Motor neuron (in vitro differentiated cells): ENCODE measurements around the gene BMAL1. TPM values are rescaled to one million over a fixed set of nuclear protein-coding genes. Genes with fewer than 3 reads are reported as not detected.
"Not testable (repeated sequence)": the region's sequence is repeated elsewhere in the genome, so short reads cannot be mapped to it uniquely, and the experiment has no call there.

Source experiments
- ATAC-seq, 8 experiments: fragments of 200-7000 bp; cut with Tn5 transposase; replicated peaks in 6 of 8; 2 replicates each; pipeline ENCODE4 v1.8.0; 2021; ENCODE audit warnings: mild to moderate bottlenecking in 8 of 8, moderate library complexity in 8 of 8
- H3K27ac ChIP-seq, 2 donors: fragments of 250-450 bp; sonication (Bioruptor Pico); 2 replicates each; pipeline ENCODE4 v1.9.0; 2021; ENCODE audit warnings: antibody characterized with exemption in 2 of 2, mild to moderate bottlenecking in 2 of 2, moderate library complexity in 1 of 2
- H3K4me1 ChIP-seq, 2 donors: fragments of 250-450 bp; sonication (Bioruptor Pico); replicated peaks in 1 of 2; 2 replicates each; pipeline ENCODE4 v1.6.1; 2021; ENCODE audit warnings: antibody characterized with exemption in 2 of 2, mild to moderate bottlenecking in 2 of 2, moderate library complexity in 1 of 2
- H3K4me3 ChIP-seq, 5 donors: fragments of 250-450 bp; sonication (Bioruptor Pico); 2 replicates each; pipeline ENCODE4 v1.9.0; 2021; ENCODE audit warnings: antibody characterized with exemption in 5 of 5, mild to moderate bottlenecking in 5 of 5, moderate library complexity in 4 of 5
- WGBS, 10 experiments: fragments of 450-650 bp; shearing (Covaris generic); methylation state at CpG; one replicate each; pipeline ENCODE4 v1.0.0; 2022; 5-methylcytosine and 5-hydroxymethylcytosine counted together
- in situ Hi-C, 9 experiments: fragments of 400-800 bp; cut with MboI; loops; one replicate each; pipeline ENCODE4 v1.15.0; 2021; ENCODE audit warnings: low sequenced_read_pairs in 9 of 9, low pct_unique_long_range_greater_than_20kb in 2 of 9; ENCODE audit not compliant: unreplicated experiment in 9 of 9
- total RNA-seq, 8 experiments: library from RNA; unstranded; fragments of 300-600 nt; gene quantifications; 2 replicates each; pipeline versions ENCODE4 v1.2.3 to v1.2.4, GENCODE V29; 2022

BMAL1 gene
- total RNA-seq, 8 experiments from 2014 or later = 2.0 to 23.3 (median 6.1) TPM

DNA sequence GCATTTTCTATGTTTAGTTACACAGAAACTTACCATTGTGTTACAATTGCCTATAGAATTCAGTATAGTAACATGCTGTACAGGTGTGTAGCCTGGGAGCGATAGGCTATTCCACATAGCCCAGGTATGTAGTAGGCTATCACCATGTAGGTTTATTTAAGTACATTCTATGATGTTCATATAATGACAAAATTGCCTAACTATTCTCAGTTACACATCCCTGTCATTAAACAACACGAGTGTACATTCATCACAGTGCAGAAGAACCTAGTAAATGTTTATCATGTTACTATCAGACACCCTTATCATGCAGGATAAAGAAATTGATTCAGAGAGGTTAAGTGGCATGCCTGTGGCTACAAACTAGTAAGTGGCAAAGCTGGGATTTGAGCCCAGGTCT is 28.4 kb upstream of the BMAL1 start:
- in situ Hi-C loops = loop anchor here in 2 of 9 experiments (25.0 kb wide), 2 partner anchors 88 to 112 kb away; no protein-coding TSS in a partner anchor
- Histone ChIP-seq H3K4me3 (no peak overlapping the region), H3K4me1 (peaks cover 0 to 11% of the 10 kb centered on the region in 2 donors), H3K27ac (no peak overlapping the region)
- no peak for ATAC-seq
- WGBS, 10 experiments = 83 to 100% (median 100%) methylated on average over 1 to 2 of the region's 2 CpGs; no CpG with 5 or more reads in 1 of the 10 experiments

DNA sequence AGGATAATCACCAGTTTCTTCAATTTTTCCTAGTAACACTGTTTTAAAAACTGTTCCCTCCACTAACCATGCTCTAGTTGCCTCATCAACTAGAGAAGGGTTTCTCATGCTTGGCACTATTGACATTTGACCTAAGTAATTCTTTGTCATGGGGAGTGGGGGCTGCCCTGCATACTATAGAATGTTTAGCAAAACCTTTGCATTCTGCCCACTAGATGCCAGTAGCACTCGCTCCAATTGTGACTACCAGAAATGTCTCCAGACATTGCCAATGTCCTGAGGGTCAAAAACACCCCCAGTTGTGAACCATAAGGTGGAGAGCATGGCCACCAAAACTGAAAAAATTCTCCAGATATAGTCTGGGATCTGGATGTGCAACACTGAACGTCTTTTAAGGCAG is 27.6 kb upstream of the BMAL1 start:
- WGBS, 10 experiments = 0 to 77% (median 40%) methylated on average over 1 to 2 of the region's 2 CpGs; no CpG with 5 or more reads in 3 of the 10 experiments
- Histone ChIP-seq H3K4me1 (peaks cover 0 to 11% of the 10 kb centered on the region in 2 donors), H3K27ac (no peak overlapping the region), H3K4me3 (no peak overlapping the region)
- ATAC-seq = no peak
- in situ Hi-C loops = loop anchor here in 2 of 9 experiments (25.0 kb wide), 2 partner anchors 87 to 113 kb away; no protein-coding TSS in a partner anchor

DNA sequence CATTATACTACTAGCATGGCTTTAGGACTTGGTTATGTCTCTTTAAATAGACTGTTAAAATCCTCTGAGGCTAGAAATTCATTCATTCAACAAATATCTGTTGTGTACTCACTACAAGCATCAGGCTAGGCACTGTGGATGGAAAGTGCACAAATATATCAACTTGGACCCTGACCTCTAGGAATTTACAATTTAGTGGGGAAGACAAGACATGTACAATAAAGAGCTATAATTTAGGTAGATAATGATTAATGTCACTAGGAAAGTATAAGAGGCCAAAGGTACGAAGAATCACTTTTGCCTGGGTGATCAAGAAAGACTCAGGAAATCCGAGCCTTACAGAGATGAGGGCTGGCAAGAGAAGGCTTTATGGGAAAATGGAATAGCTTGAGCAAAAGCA is 25.6 kb upstream of the BMAL1 start:
- in situ Hi-C loops = no loop called here

DNA sequence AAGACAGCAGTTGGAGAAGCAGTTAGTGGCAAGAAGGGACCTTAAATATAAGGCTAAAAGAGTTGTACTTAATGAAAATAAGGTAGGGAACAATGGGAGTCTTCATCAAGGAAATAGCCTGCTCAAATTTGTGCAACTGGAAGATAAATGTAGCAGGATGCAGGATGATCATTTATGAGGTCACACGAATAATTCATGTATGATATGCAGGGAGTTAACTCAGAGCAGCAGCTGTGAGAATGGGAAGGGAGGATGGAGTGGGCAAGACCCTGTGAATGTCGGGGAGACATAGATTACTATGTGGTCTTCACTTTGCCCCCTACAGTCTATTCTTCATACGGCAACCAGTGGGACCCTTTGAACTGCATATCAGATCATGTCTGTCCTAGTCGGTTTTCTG is 25.2 kb upstream of the BMAL1 start:
- Histone ChIP-seq H3K4me3 (no peak overlapping the region), H3K27ac (no peak overlapping the region), H3K4me1 (peaks cover 0 to 9% of the 10 kb centered on the region in 2 donors)
- in situ Hi-C loops = no loop called here
- WGBS, 10 experiments = 0 to 96% (median 52%) methylated on average over 1 to 4 of the region's 4 CpGs; no CpG with 5 or more reads in 2 of the 10 experiments
- peak in 3 of 8 experiments; percentile 62 to 86 (median 81) for ATAC-seq

More for the DNA sequence above, 25.6 kb upstream of the BMAL1 start:
- no peak overlapping the region for H3K4me3 ChIP-seq
- ATAC-seq = no peak
- no peak overlapping the region for H3K27ac ChIP-seq
- H3K4me1 ChIP-seq = peaks cover 0 to 11% of the 10 kb centered on the region in 2 donors
- 71 to 100% (median 88%) methylated on average over 1 to 2 of the region's 2 CpGs; no CpG with 5 or more reads in 1 of the 10 experiments for WGBS, 10 experiments

DNA sequence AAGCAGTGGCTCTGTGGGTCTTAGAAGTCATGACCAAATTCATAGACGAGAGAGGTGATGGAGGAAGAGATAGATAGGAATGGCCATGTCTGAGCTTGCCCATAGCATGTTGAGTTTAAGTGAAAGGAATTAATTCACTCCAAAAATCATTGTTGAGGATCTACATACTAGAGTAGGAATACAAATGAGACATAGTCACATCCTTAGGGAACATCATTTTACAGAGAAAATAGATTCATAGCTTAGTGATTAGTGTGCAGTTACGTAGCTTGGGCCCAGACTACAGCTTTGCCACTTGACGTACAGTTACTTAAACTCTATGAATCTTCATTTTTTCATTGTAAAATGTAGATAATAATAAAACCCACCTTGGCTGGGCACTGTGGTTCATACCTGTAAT is 21.4 kb upstream of the BMAL1 start:
- in situ Hi-C loops = no loop called here
- no peak overlapping the region for H3K4me3 ChIP-seq
- WGBS, 10 experiments = 31 to 100% (median 57%) methylated on average over 1 to 3 of the region's 3 CpGs; no CpG with 5 or more reads in 2 of the 10 experiments
- no peak overlapping the region for H3K27ac ChIP-seq
- no peak for ATAC-seq
- no peaks in the 10 kb centered on the region for H3K4me1 ChIP-seq

DNA sequence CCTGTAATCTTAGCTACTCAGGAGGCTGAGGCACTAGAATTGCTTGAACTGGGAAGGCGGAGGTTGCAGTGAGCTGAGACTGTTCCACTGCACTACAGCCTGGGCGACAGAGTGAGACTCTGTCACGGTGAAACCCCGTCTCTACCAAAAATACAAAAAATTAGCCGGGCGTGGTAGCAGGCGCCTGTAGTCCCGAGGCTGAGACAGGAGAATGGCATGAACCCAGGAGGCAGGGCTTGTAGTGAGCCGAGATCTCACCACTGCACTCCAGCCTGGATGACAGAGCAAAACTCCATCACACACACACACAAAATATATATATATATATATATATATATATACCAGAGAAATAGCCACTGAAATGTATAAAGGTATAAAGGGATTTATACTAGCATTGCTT is 19.5 kb upstream of the BMAL1 start:
- H3K27ac ChIP-seq, in situ Hi-C loops, ATAC-seq, H3K4me1 ChIP-seq, H3K4me3 ChIP-seq: not testable (repeated sequence)
- WGBS, 10 experiments = 60 to 97% (median 89%) methylated on average over 1 to 5 of the region's 9 CpGs; no CpG with 5 or more reads in 4 of the 10 experiments

DNA sequence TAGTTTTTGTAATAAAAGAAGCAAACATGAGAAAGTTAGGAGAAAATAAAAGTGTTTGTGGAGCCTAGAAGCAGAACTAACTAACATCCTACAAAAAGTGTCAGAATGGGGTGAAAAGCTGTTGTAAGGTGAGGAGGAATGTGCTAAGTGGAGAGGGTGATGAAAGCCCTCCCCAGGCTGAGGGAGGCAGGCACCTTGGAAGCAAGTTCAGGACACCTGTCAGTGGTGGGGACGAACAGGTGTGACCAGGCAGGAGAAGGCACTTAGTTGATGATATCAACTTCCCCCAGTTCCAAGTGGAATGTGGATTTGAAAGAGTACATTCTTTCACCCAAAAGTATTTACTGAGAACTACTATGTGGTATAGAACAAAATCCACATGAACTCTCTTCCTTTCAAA is 18.7 kb upstream of the BMAL1 start:
- in situ Hi-C loops = no loop called here
- no peak overlapping the region for H3K4me3 ChIP-seq
- WGBS, 10 experiments = 0 to 60% (median 20%) methylated on average over 1 of the region's 1 CpG; no CpG with 5 or more reads in 4 of the 10 experiments
- peaks cover 0 to 5% of the 10 kb centered on the region in 2 donors for H3K4me1 ChIP-seq
- H3K27ac ChIP-seq = no peak overlapping the region
- ATAC-seq = no peak

DNA sequence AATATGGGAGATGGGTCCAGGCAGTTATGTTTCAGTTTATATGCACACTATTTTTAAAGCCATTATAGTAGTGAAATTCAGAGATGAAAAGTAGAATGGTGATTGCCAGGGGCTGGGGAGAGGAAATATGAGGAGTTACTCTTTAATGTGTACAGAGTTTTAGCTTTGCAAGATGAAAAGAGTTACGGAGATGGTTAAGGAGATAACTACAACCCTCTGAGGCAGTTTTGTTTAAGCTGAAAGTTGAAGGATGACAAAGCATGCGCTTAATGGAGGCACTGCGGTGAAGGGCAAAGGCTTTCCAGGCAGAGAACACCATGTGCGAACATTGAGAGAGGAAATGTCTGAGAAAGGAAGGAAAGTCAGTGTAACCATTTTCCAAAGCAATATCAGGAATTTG is 18.2 kb upstream of the BMAL1 start:
- no peak overlapping the region for H3K27ac ChIP-seq
- ATAC-seq = no peak
- H3K4me3 ChIP-seq = no peak overlapping the region
- peaks cover 0 to 5% of the 10 kb centered on the region in 2 donors for H3K4me1 ChIP-seq
- 82 to 98% (median 84%) methylated on average over 1 to 4 of the region's 4 CpGs for WGBS, 10 experiments
- in situ Hi-C loops = no loop called here

DNA sequence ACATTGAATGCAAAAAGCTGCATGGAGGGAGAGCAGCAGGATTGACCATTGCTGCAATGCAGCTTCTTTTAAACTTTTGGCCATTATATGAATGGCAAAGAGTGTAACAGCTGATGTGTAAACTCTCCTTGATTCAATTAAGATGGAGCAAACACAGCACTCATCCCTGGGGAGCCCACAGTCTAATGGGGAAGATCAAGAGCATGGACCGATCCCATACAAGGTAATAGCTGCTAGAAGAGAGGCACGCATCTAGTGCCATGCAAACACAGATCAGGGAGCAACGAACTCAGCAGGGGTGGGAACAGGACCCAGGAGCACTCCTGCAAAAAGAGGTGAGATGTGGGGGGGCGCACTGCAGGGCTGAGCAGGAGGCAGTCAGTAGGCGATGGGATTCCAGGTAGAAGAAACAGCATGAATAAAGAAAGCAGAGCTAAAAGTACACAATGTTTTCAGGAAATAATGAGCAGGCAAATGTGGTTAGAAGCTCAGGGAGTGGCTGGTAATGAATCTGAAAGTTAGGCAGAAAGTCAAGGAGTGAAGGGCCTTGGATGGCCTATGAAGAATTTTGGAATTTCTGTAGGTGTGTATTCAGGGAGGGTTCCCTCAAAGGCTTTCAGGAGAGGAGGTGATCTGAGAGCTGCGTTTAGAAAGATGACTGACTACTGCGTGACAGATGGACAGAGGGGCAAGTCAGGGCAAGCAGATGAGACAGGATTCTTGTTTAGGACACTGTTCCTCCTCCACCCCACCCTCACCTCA is 17.2 kb upstream of the BMAL1 start:
- no peak overlapping the region for H3K4me3 ChIP-seq
- 6 to 83% (median 59%) methylated on average over 2 to 7 of the region's 7 CpGs; no CpG with 5 or more reads in 2 of the 10 experiments for WGBS, 10 experiments
- H3K27ac ChIP-seq = no peak overlapping the region
- peaks cover 0 to 5% of the 10 kb centered on the region in 2 donors for H3K4me1 ChIP-seq
- in situ Hi-C loops = no loop called here
- peak in 1 of 8 experiments; percentile 5 for ATAC-seq

DNA sequence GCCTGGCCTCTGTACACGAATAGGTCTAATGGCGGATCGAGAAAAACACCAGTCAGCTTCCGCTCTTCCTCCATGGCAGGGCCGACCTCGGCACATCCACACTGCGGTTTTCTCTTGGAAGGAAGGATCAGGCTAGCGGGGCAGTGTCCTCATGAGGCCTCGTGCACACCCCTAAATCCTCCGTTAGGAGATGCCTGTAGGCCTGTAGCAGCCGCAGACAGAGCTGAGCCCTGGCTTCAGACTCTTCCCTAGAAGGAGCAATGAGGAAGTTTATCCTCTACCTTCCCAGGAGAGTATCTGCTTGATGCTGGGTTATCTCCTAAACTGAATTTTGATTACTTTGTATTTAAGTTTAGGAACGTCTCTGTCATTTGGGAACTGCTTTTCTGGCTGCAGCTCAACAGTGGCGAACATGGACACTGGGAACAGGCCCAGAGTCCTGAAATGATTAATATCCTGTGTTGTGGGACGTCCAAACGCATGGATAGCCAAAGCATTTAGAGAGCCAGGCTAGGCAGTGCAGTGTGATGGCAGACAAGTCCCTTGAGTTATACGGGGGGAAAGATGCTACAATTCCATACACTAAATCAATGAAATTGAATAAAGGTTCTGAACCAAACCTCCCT is 16.5 kb upstream of the BMAL1 start:
- ATAC-seq = peak in 3 of 8 experiments; percentile 16 to 35 (median 16)
- H3K4me3 ChIP-seq = no peak overlapping the region
- 0 to 82% (median 56%) methylated on average over 1 to 11 of the region's 16 CpGs; no CpG with 5 or more reads in 4 of the 10 experiments for WGBS, 10 experiments
- in situ Hi-C loops = no loop called here
- no peak overlapping the region for H3K27ac ChIP-seq
- peaks cover 0 to 5% of the 10 kb centered on the region in 2 donors for H3K4me1 ChIP-seq

DNA sequence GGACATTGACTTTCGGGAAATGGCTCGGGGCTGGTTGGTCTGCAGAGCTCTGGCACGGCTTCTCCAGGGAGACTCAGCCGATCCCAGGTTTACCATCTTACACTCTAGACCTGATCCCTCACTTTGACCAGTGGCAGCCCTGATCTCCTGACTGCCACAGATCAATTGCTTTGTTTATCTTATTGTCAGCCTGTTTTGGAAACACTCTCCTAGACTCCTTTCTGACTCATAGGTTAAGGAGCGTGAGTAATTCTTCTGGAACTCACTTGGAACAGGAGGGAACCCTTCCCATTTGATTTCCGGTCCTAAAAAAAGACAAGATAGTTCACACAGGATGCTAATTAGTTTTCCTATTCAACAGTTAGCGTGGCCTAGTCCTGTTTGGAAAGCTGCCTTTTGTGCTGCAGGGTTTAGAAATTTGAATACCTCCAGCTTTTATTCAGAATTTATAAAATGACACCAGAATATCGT is 16.0 kb upstream of the BMAL1 start:
- Histone ChIP-seq H3K4me1 (peaks cover 0 to 5% of the 10 kb centered on the region in 2 donors), H3K27ac (no peak overlapping the region), H3K4me3 (no peak overlapping the region)
- 0 to 75% (median 57%) methylated on average over 2 to 7 of the region's 8 CpGs; no CpG with 5 or more reads in 1 of the 10 experiments for WGBS, 10 experiments
- peak; percentile 20 to 96 (median 33) for ATAC-seq
- in situ Hi-C loops = no loop called here

DNA sequence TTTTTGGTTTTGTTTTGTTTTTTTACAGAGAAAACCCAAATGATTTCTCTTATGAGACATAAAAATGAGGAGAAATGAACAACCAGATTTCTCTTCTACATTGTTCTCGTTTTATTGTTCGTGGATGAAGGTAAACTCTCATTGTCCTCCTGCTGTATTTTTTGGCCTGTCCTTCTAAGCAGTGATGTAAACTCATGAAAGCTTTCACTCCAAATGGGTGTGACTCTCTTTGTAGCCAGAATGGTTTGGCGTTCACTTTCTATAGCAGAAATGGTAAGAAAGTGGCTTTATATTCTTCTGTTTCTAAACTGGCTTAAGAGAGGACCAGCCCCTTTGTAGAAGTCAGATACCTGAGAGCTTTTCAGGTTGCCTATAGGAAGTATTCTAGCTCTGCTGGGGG is 15.5 kb upstream of the BMAL1 start:
- H3K4me1 ChIP-seq = peaks cover 0 to 5% of the 10 kb centered on the region in 2 donors
- H3K27ac ChIP-seq = no peak overlapping the region
- H3K4me3 ChIP-seq = no peak overlapping the region
- in situ Hi-C loops = no loop called here
- peak in 3 of 8 experiments; percentile 23 to 45 (median 26) for ATAC-seq
- 3 to 77% (median 38%) methylated on average over 2 to 3 of the region's 3 CpGs; no CpG with 5 or more reads in 2 of the 10 experiments for WGBS, 10 experiments

DNA sequence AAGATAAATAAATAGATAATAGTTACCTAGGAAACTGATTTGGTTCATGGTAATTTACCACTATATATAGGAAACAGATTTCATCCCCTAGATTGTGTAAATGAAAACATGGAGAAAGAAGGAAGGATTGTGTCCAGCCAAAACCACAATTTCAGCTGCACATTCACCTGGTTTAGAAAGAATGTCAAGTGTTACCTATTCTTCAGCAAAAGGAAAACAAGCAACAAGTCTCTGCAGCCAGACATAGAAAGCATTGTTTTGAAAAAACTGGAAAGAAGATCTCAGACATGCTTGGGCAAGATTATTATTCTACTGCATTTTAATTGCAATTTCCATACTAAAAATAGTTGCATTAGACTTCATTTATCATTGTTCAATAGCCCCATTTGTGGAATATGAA is 8.8 kb upstream of the BMAL1 start:
- ATAC-seq = peak in 1 of 8 experiments; percentile 49
- H3K4me1 ChIP-seq = no peaks in the 10 kb centered on the region
- in situ Hi-C loops = no loop called here

More for the DNA sequence above, 8.8 kb upstream of the BMAL1 start:
- Histone ChIP-seq H3K4me3 (no peak overlapping the region), H3K27ac (no peak overlapping the region)
